ENCODE results near the gene GBX2. TPM values are rescaled to one million over a fixed set of nuclear protein-coding genes. Genes with fewer than 3 reads are reported as not detected.

The GBX2 gene
- total and polyA plus RNA-seq, 2 experiments from 2014 or later = 0.31 to 0.89 TPM

DNA sequence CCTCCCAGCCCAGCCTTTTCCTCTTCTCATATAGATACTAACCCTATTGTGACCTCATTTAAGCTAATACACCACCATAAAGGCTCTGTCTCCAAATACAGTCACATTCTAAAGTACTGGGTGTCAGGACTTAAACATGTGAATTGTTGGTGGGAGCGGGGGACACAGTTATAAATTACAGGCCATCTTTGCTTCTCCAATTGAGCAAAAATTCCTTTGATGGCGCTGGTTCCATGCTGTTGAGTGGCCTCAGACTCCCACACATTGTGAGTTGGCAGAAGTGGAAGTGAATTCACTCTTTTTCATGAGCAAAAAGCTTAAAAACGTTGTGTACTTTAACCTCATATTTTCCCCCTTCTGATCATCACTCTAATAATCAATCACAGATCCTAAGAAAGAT lies 46.0 kb downstream of the GBX2 start:
- TF ChIP-seq, protein P1, sequence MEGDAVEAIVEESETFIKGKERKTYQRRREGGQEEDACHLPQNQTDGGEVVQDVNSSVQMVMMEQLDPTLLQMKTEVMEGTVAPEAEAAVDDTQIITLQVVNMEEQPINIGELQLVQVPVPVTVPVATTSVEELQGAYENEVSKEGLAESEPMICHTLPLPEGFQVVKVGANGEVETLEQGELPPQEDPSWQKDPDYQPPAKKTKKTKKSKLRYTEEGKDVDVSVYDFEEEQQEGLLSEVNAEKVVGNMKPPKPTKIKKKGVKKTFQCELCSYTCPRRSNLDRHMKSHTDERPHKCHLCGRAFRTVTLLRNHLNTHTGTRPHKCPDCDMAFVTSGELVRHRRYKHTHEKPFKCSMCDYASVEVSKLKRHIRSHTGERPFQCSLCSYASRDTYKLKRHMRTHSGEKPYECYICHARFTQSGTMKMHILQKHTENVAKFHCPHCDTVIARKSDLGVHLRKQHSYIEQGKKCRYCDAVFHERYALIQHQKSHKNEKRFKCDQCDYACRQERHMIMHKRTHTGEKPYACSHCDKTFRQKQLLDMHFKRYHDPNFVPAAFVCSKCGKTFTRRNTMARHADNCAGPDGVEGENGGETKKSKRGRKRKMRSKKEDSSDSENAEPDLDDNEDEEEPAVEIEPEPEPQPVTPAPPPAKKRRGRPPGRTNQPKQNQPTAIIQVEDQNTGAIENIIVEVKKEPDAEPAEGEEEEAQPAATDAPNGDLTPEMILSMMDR (IDR thresholded peaks at IDR 0.05; ENCODE audit: low read depth, low read length) = no peak

DNA sequence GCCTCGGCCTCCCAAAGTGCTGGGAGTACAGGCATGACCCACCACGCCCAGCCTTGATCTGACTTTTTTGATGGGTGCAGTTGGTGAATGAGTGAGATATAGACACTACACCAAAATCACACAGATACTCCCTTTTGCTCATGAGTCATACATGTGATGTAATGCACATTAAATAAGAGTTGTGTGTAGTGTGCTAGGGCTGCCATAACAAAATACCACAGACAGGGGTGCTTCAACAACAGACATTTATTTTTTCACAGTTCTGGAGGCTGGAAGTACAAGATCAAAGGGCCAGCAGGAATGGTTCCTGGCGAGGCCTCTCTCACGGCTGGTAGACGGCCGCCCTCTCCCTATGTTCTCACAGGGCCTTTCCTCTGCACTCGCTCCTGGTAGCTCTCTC lies 46.6 kb downstream of the GBX2 start:
- H3K27ac ChIP-seq = no peak overlapping the region
- H3K4me3 ChIP-seq = no peak overlapping the region
- TF ChIP-seq, protein P1 (IDR thresholded peaks at IDR 0.05; ENCODE audit: low read depth, low read length) = no peak
- no peak for DNase-seq (ENCODE audit: low read depth in 1 of 2, low spot score in 1 of 2)
- no peaks in the 10 kb centered on the region for H3K9me3 ChIP-seq (ENCODE audit: low read depth)
- H3K36me3 ChIP-seq = peaks cover 11% of the 10 kb centered on the region
- H3K27me3 ChIP-seq = no peaks in the 10 kb centered on the region
- peaks cover 9% of the 10 kb centered on the region for H3K4me1 ChIP-seq (ENCODE audit: low read depth)

More for the DNA sequence above, 46.0 kb downstream of the GBX2 start:
- Histone ChIP-seq H3K4me1 (ENCODE audit: low read depth) (peaks cover 9% of the 10 kb centered on the region), H3K4me3 (no peak overlapping the region), H3K9me3 (ENCODE audit: low read depth) (no peaks in the 10 kb centered on the region), H3K27ac (no peak overlapping the region), H3K36me3 (peaks cover 11% of the 10 kb centered on the region), H3K27me3 (no peaks in the 10 kb centered on the region)
- no peak for DNase-seq (ENCODE audit: low read depth in 1 of 2, low spot score in 1 of 2)

DNA sequence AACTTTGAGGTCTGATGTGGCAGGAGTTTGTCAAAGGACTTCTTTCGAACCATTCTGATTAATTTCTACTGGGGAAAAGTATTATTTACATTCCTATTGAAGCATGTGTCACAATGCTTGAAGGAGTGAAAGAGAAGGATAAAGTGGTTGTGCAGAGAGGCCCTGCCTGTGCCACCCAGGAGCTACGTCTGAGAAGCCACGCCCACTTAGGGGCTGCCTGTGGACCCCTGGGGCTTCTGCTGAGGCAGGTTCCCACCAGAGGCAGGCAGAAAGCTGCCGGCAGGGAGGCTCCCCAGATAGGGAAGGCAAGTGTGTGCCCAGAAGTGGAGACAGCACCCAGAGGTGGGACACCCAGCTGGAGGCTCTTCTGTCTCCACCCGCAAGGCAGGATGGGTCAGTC lies 47.4 kb downstream of the GBX2 start:
- no peak overlapping the region for H3K27ac ChIP-seq
- H3K4me3 ChIP-seq = no peak overlapping the region
- H3K27me3 ChIP-seq = no peaks in the 10 kb centered on the region
- peaks cover 11% of the 10 kb centered on the region for H3K36me3 ChIP-seq
- H3K9me3 ChIP-seq (ENCODE audit: low read depth) = no peaks in the 10 kb centered on the region
- H3K4me1 ChIP-seq (ENCODE audit: low read depth) = peaks cover 9% of the 10 kb centered on the region
- TF ChIP-seq, protein P1 (IDR thresholded peaks at IDR 0.05; ENCODE audit: low read depth, low read length) = no peak
- no peak for DNase-seq (ENCODE audit: low read depth in 1 of 2, low spot score in 1 of 2)

DNA sequence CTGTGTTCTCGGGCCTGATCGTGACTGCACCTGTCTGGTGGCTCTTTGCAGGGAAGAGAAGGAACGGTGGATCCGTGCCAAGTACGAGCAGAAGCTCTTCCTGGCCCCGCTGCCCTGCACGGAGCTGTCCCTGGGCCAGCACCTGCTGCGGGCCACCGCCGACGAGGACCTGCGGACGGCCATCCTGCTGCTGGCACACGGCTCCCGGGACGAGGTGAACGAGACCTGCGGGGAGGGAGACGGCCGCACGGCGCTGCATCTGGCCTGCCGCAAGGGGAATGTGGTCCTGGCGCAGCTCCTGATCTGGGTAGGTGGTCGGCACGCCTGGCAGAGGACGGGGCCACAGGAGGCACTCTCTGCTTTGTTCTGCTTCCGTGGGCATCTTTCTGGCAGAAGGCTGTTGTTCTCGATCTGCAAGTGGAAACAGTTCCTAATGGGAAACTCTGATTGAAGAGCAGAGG lies 48.0 kb downstream of the GBX2 start:
- no peak for DNase-seq (ENCODE audit: low read depth in 1 of 2, low spot score in 1 of 2)
- H3K36me3 ChIP-seq = peaks cover 11% of the 10 kb centered on the region
- no peaks in the 10 kb centered on the region for H3K9me3 ChIP-seq (ENCODE audit: low read depth)
- peaks cover 9% of the 10 kb centered on the region for H3K4me1 ChIP-seq (ENCODE audit: low read depth)
- H3K27me3 ChIP-seq = no peaks in the 10 kb centered on the region
- no peak overlapping the region for H3K27ac ChIP-seq
- TF ChIP-seq, protein P1 (IDR thresholded peaks at IDR 0.05; ENCODE audit: low read depth, low read length) = no peak
- H3K4me3 ChIP-seq = no peak overlapping the region

DNA sequence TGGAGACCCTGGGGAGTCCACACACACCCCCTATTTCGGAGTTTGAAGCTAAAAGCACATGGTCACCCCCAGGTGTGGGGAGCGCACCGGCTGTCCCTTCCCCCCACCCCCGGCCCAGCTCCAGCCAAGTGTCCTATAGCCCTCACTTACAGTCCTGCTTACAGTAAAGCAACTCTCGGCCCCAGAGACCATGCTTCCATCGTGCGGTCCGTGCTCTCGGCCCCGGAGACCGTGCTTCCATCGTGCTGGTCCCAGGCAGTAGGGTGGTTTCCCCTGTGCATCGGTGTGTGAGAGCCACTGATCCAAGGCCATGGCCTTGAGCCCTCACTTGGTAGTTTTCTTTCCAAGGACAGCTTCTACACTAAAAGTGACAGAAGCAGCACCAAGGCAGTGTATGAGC lies 48.7 kb downstream of the GBX2 start:
- Histone ChIP-seq H3K36me3 (peaks cover 6% of the 10 kb centered on the region), H3K4me3 (no peak overlapping the region), H3K27me3 (no peaks in the 10 kb centered on the region), H3K4me1 (ENCODE audit: low read depth) (peaks cover 9% of the 10 kb centered on the region), H3K9me3 (ENCODE audit: low read depth) (no peaks in the 10 kb centered on the region), H3K27ac (no peak overlapping the region)
- TF ChIP-seq, protein P1 (IDR thresholded peaks at IDR 0.05; ENCODE audit: low read depth, low read length) = no peak
- no peak for DNase-seq (ENCODE audit: low read depth in 1 of 2, low spot score in 1 of 2)

DNA sequence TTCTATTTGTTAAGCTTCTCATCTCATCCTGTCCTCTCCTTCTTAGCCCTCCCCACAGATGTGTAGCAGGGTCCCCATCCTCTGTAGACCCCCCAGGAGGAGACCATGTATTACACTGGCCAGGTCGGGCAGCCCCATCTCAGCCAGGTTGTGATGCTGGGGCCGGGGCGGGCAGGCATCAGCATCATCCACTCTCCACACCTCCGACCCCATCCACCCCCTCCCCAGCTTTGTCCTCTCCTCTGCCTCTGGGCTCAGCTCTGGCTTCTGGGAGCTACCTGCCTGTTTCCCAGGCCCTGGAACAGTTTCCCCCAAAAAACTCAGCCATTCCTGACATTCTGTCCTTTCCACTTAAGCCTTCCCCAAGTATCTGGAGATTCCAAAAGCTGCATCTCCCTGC lies 49.2 kb downstream of the GBX2 start:
- no peak overlapping the region for H3K4me3 ChIP-seq
- no peaks in the 10 kb centered on the region for H3K9me3 ChIP-seq (ENCODE audit: low read depth)
- no peak overlapping the region for H3K27ac ChIP-seq
- TF ChIP-seq, protein P1 (IDR thresholded peaks at IDR 0.05; ENCODE audit: low read depth, low read length) = no peak
- no peak for DNase-seq (ENCODE audit: low read depth in 1 of 2, low spot score in 1 of 2)
- no peaks in the 10 kb centered on the region for H3K27me3 ChIP-seq
- peaks cover 3% of the 10 kb centered on the region for H3K36me3 ChIP-seq
- peaks cover 9% of the 10 kb centered on the region for H3K4me1 ChIP-seq (ENCODE audit: low read depth)
